ENCODE measurements around the gene ARIH2. TPM values are rescaled to one million over a fixed set of nuclear protein-coding genes. Genes with fewer than 3 reads are reported as not detected.

The ARIH2 gene
- total and polyA plus RNA-seq, 2 donors (not counting 3 experiments of a cell fraction or from before 2014, with no cell fraction given) = 59.7 to 85.5 TPM

GRCh38 chr3:49006408-49007067 is 87.9 kb downstream of the ARIH2 start:
- H3K79me2 ChIP-seq (ENCODE audit: control insufficient read depth, insufficient read depth, low read length) = peaks cover 21% of the 10 kb centered on the region
- H3K9ac ChIP-seq (replicated peaks; ENCODE audit: extremely low read depth, insufficient read depth, low read length) = peak overlapping the region; percentile 96
- intact Hi-C loops (cut with micrococcal nuclease) (loop anchor here (1.0 kb wide), 3 partner anchors 15 to 23 kb away; partner anchors contain the start of gene IMPDH2), dilution Hi-C loops (cut with MboI; ENCODE audit: extremely low pct_ligation_motif_present, low sequenced_read_pairs) (no loop called here)
- H3K9me3 ChIP-seq (replicated peaks; ENCODE audit: control insufficient read depth, insufficient read depth, low read length) = no peaks in the 10 kb centered on the region
- peak overlapping the region; percentile 72 for H2AFZ ChIP-seq (ENCODE audit: low read depth, low read length)
- FAIRE-seq = peak; percentile 44
- H3K4me3 ChIP-seq (replicated peaks in 1 of 3; ENCODE audit: insufficient read depth in 1 of 3, low read depth in 1 of 3, low read length in 3 of 3) = peak overlapping the region; percentile 33 to 93 (median 46)
- peak; percentile 51 for DNase-seq (ENCODE audit: low read depth, low spot score)
- H4K20me1 ChIP-seq (replicated peaks; ENCODE audit: control insufficient read depth, extremely low read depth, insufficient read depth, low read length) = no peaks in the 10 kb centered on the region
- TSS peak; percentile 87 for BruUV-seq (replicated peaks)
- H3K4me2 ChIP-seq (ENCODE audit: insufficient read depth, low read length) = peak overlapping the region; percentile 71
- POLR2A ChIA-PET = interaction anchor here (0.6 to 3.7 kb wide), 9 partner anchors 10 to 127 kb away, joined by 4 to 40 read pairs (median 10); partner anchors contain the start of genes DALRD3, IMPDH2, NDUFAF3 and P4HTM
- peak overlapping the region; percentile 57 for H3K27ac ChIP-seq (ENCODE audit: insufficient read depth, low read depth, low read length)
- no peaks in the 10 kb centered on the region for H3K27me3 ChIP-seq (ENCODE audit: control insufficient read depth in 2 of 2, insufficient read depth in 2 of 2, low read length in 2 of 2)
- H3K9me1 ChIP-seq (replicated peaks; ENCODE audit: control insufficient read depth, extremely low read depth, insufficient read depth, low read length) = no peaks in the 10 kb centered on the region
- H3K4me1 ChIP-seq (ENCODE audit: control insufficient read depth, extremely low read depth, insufficient read depth, low read length) = peaks cover 15% of the 10 kb centered on the region
- CTCF ChIA-PET = interaction anchor here (0.9 to 12.8 kb wide), 10 partner anchors 10 to 443 kb away, joined by 3 to 254 read pairs (median 8); partner anchors contain the start of genes DALRD3, IMPDH2, NDUFAF3 and P4HTM
- TF ChIP-seq POLR2A (IDR thresholded peaks at IDR 0.05; ENCODE audit: low read depth, low read length) (peak; percentile 18), POLR2AphosphoS5 (IDR thresholded peaks at IDR 0.05; ENCODE audit: insufficient read depth, low read depth, low read length) (no peak)
- H3K36me3 ChIP-seq (ENCODE audit: control insufficient read depth in 2 of 2, extremely low read depth in 1 of 2, insufficient read depth in 2 of 2, low read length in 2 of 2) = peaks cover 0 to 3% of the 10 kb centered on the region in 2 experiments

- intact Hi-C loops (cut with micrococcal nuclease) (loop anchor here (1.0 kb wide), 3 partner anchors 14 to 22 kb away; partner anchors contain the start of gene IMPDH2), dilution Hi-C loops (cut with MboI; ENCODE audit: extremely low pct_ligation_motif_present, low sequenced_read_pairs) (no loop called here)
- Histone ChIP-seq H3K79me2 (ENCODE audit: control insufficient read depth, insufficient read depth, low read length) (peaks cover 28% of the 10 kb centered on the region), H3K9me1 (replicated peaks; ENCODE audit: control insufficient read depth, extremely low read depth, insufficient read depth, low read length) (no peaks in the 10 kb centered on the region), H3K9me3 (replicated peaks; ENCODE audit: control insufficient read depth, insufficient read depth, low read length) (no peaks in the 10 kb centered on the region), H3K4me1 (ENCODE audit: control insufficient read depth, extremely low read depth, insufficient read depth, low read length) (peaks cover 15% of the 10 kb centered on the region), H2AFZ (ENCODE audit: low read depth, low read length) (peak within 1 kb of the TSS; percentile 72), H3K4me2 (ENCODE audit: insufficient read depth, low read length) (peak within 1 kb of the TSS; percentile 71), H3K27me3 (ENCODE audit: control insufficient read depth in 2 of 2, insufficient read depth in 2 of 2, low read length in 2 of 2) (no peaks in the 10 kb centered on the region), H3K27ac (ENCODE audit: insufficient read depth, low read depth, low read length) (peak within 1 kb of the TSS; percentile 57), H3K9ac (replicated peaks; ENCODE audit: extremely low read depth, insufficient read depth, low read length) (peak within 1 kb of the TSS; percentile 96), H4K20me1 (replicated peaks; ENCODE audit: control insufficient read depth, extremely low read depth, insufficient read depth, low read length) (no peaks in the 10 kb centered on the region), H3K4me3 (replicated peaks in 1 of 3; ENCODE audit: insufficient read depth in 1 of 3, low read depth in 1 of 3, low read length in 3 of 3) (peak within 1 kb of the TSS; percentile 39 to 93 (median 46)), H3K36me3 (ENCODE audit: control insufficient read depth in 2 of 2, extremely low read depth in 1 of 2, insufficient read depth in 2 of 2, low read length in 2 of 2) (peaks cover 0 to 8% of the 10 kb centered on the region in 2 experiments)
- BruUV-seq (replicated peaks) = no TSS peak
- DNase-seq (ENCODE audit: low read depth, low spot score) = peak; percentile 98
- peak; percentile 96 for FAIRE-seq
- POLR2A ChIA-PET = interaction anchor here (0.6 to 3.7 kb wide), 9 partner anchors 10 to 127 kb away, joined by 4 to 40 read pairs (median 10); partner anchors contain the start of genes DALRD3, IMPDH2, NDUFAF3 and P4HTM
- TF ChIP-seq POLR2AphosphoS5 (IDR thresholded peaks at IDR 0.05; ENCODE audit: insufficient read depth, low read depth, low read length) (peak; percentile 89), CTCF (IDR thresholded peaks at IDR 0.05; ENCODE audit: extremely low read depth in 1 of 2, insufficient read depth in 1 of 2, low read depth in 1 of 2, low read length in 2 of 2) (peak; percentile 22 to 30), EZH2 (IDR thresholded peaks at IDR 0.05; ENCODE audit: borderline replicate concordance, low read depth, low read length, severe bottlenecking) (no peak), JUN (IDR thresholded peaks at IDR 0.05; ENCODE audit: borderline replicate concordance, insufficient read depth, insufficient read length, low read depth) (no peak), MAX (IDR thresholded peaks at IDR 0.05; ENCODE audit: insufficient read depth, insufficient read length) (peak; percentile 84), FOS (IDR thresholded peaks at IDR 0.05; ENCODE audit: borderline replicate concordance, insufficient read depth, low read length) (no peak), MYC (IDR thresholded peaks at IDR 0.05; ENCODE audit: low read depth, low read length) (no peak), POLR2A (IDR thresholded peaks at IDR 0.05; ENCODE audit: low read depth, low read length) (peak; percentile 89), GATA2 (IDR thresholded peaks at IDR 0.05; ENCODE audit: insufficient read depth, insufficient read length, low read depth, low read length) (no peak)
- CTCF ChIA-PET = interaction anchor here (0.9 to 12.8 kb wide), 10 partner anchors 9 to 442 kb away, joined by 3 to 254 read pairs (median 8); partner anchors contain the start of genes DALRD3, IMPDH2, NDUFAF3 and P4HTM
Observed at GRCh38 chr3:49007068-49007770, 88.6 kb downstream of the ARIH2 start, which contains the start of gene WDR6. Gene WDR6, plus strand, starts transcription at chr3:49007391. Its CDS starts 41 bp downstream, at chr3:49007432.

Measured in endothelial cell of umbilical vein (primary cell).